HepG2 (cell line): ENCODE results near the gene SOX13. TPM values are rescaled to one million over a fixed set of nuclear protein-coding genes. Genes with fewer than 3 reads are reported as not detected.

Experiments used
- AKAP8 ChIP-seq: sonication (generic); formaldehyde crosslinking; IDR thresholded peaks from 2 replicates; pipeline ENCODE4 v1.5.1; 2020; ENCODE audit warnings: mild to moderate bottlenecking, missing genetic modification reagents
- ARID2 ChIP-seq: sonication (generic); formaldehyde crosslinking; IDR thresholded peaks from 2 replicates; pipeline ENCODE4 v1.8.1; 2022; ENCODE audit warnings: mild to moderate bottlenecking, missing genetic modification reagents, borderline replicate concordance
- ASH2L ChIP-seq: fragments of 300-600, 200-600 bp; sonication (generic); IDR thresholded peaks from 2 replicates; pipeline ENCODE4 v1.7.0; 2017; ENCODE audit warnings: low read depth, mild to moderate bottlenecking, moderate library complexity, mixed read lengths, low read length; ENCODE audit not compliant: insufficient read length
- ATM ChIP-seq: fragments of 450-650 bp; IDR thresholded peaks from 2 replicates; pipeline ENCODE4 v1.7.1; 2017; ENCODE audit warnings: mild to moderate bottlenecking, borderline replicate concordance
- CREB1 ChIP-seq, 2 experiments: fragments of 450-650 bp in 1 of 2; IDR thresholded peaks; 2 replicates each; pipeline ENCODE4 v1.6.1; 2016 to 2017; ENCODE audit warnings: control low read depth in 1 of 2, mild to moderate bottlenecking in 1 of 2, missing compliant biosample characterization in 1 of 2, missing genetic modification characterization in 1 of 2
- HNF4G ChIP-seq, 2 experiments: sonication (generic) in 1 of 2; formaldehyde crosslinking in 1 of 2; IDR thresholded peaks; 2 replicates each; pipeline versions ENCODE4 v1.4.0 to v1.6.1; 2011 to 2020; ENCODE audit warnings: borderline replicate concordance in 2 of 2, low read depth in 2 of 2, mild to moderate bottlenecking in 2 of 2, low read length in 1 of 2, missing genetic modification reagents in 1 of 2, moderate library complexity in 1 of 2
- MTF2 ChIP-seq: sonication (generic); formaldehyde crosslinking; IDR thresholded peaks from 2 replicates; pipeline ENCODE4 v1.5.0; 2020; ENCODE audit warnings: missing genetic modification reagents, borderline replicate concordance
- NKX3-1 ChIP-seq: sonication (generic); formaldehyde crosslinking; IDR thresholded peaks from 2 replicates; pipeline ENCODE4 v1.5.0; 2020; ENCODE audit warnings: missing genetic modification reagents
- RXRA ChIP-seq: sonication (generic); formaldehyde crosslinking; IDR thresholded peaks from 2 replicates; pipeline ENCODE4 v1.5.1; 2020; ENCODE audit warnings: missing genetic modification reagents
- SRF ChIP-seq: IDR thresholded peaks from 2 replicates; pipeline ENCODE4 v1.6.1; 2011; ENCODE audit warnings: mild to moderate bottlenecking, low read depth, low read length, moderate library complexity
- SRSF9 ChIP-seq: fragments of 200-400 bp; formaldehyde crosslinking; IDR thresholded peaks from 2 replicates; pipeline ENCODE4 v1.6.1; 2018; ENCODE audit warnings: borderline replicate concordance, mild to moderate bottlenecking, low read depth, low read length; ENCODE audit not compliant: insufficient read depth, poor library complexity, severe bottlenecking
- TAF1 ChIP-seq: sonication (generic); formaldehyde crosslinking; IDR thresholded peaks from 2 replicates; pipeline ENCODE4 v1.4.0; 2020; ENCODE audit warnings: missing genetic modification reagents
- ZNF670 ChIP-seq: sonication (generic); formaldehyde crosslinking; IDR thresholded peaks from 2 replicates; pipeline ENCODE4 v1.8.0; 2022; ENCODE audit warnings: mild to moderate bottlenecking, missing genetic modification reagents, borderline replicate concordance
- ZNF720 ChIP-seq: sonication (generic); formaldehyde crosslinking; IDR thresholded peaks from 2 replicates; pipeline ENCODE4 v1.4.0; 2020; ENCODE audit warnings: missing genetic modification reagents
- ZNF737 ChIP-seq: sonication (generic); formaldehyde crosslinking; IDR thresholded peaks from 2 replicates; pipeline ENCODE4 v1.5.0; 2020; ENCODE audit warnings: missing genetic modification reagents, mild to moderate bottlenecking, borderline replicate concordance
- polyA plus RNA-seq, 8 experiments: library from polyadenylated mRNA; depleted of rRNA in 3 of 8; stranded (reverse) in 7 of 8; unstranded in 1 of 8; fragments of >200 nt; fragmentation: Illumina TruSeq in 4 of 8; extraction: Trizol in 4 of 8; gene quantifications; 2 replicates each; pipeline versions ENCODE4 v1.2.1 to v1.2.3, GENCODE V29; 2011 to 2016; ENCODE audit warnings: low read depth in 4 of 8, missing spikeins in 1 of 8, mixed read lengths in 1 of 8; ENCODE audit not compliant: insufficient read depth in 1 of 8
- total RNA-seq, 5 experiments: library from RNA; depleted of rRNA; stranded (reverse); fragments of >200 nt; fragmentation: Illumina TruSeq; extraction: Trizol; gene quantifications; 2 replicates each; pipeline ENCODE4 v1.2.3, GENCODE V29; 2016; ENCODE audit warnings: low read depth in 1 of 5
- TF ChIP-seq, protein P1 (sequence below): sonication (generic); formaldehyde crosslinking; IDR thresholded peaks from 2 replicates; pipeline ENCODE4 v1.4.0; 2020; ENCODE audit warnings: mild to moderate bottlenecking, missing genetic modification reagents
- TF ChIP-seq, protein P2 (sequence below): sonication (generic); formaldehyde crosslinking; IDR thresholded peaks from 2 replicates; pipeline ENCODE4 v1.4.0; 2020; ENCODE audit warnings: missing genetic modification reagents

SOX13 gene
- total and polyA plus RNA-seq, 2 of the 13 experiments (the other 11 are each of a cell fraction or from before 2014, with no cell fraction given) = 13.3 to 15.8 TPM

GRCh38 chr1:204074274-204075138 lies 1.6 kb downstream of the SOX13 start (continued):
- no peak; the same call in 1 of the 2 replicates for TF ChIP-seq AKAP8
- TF ChIP-seq ZNF720 (CRISPR knock-in tag) = no peak
- TF ChIP-seq ZNF670 = no peak
- TF ChIP-seq, protein P1, sequence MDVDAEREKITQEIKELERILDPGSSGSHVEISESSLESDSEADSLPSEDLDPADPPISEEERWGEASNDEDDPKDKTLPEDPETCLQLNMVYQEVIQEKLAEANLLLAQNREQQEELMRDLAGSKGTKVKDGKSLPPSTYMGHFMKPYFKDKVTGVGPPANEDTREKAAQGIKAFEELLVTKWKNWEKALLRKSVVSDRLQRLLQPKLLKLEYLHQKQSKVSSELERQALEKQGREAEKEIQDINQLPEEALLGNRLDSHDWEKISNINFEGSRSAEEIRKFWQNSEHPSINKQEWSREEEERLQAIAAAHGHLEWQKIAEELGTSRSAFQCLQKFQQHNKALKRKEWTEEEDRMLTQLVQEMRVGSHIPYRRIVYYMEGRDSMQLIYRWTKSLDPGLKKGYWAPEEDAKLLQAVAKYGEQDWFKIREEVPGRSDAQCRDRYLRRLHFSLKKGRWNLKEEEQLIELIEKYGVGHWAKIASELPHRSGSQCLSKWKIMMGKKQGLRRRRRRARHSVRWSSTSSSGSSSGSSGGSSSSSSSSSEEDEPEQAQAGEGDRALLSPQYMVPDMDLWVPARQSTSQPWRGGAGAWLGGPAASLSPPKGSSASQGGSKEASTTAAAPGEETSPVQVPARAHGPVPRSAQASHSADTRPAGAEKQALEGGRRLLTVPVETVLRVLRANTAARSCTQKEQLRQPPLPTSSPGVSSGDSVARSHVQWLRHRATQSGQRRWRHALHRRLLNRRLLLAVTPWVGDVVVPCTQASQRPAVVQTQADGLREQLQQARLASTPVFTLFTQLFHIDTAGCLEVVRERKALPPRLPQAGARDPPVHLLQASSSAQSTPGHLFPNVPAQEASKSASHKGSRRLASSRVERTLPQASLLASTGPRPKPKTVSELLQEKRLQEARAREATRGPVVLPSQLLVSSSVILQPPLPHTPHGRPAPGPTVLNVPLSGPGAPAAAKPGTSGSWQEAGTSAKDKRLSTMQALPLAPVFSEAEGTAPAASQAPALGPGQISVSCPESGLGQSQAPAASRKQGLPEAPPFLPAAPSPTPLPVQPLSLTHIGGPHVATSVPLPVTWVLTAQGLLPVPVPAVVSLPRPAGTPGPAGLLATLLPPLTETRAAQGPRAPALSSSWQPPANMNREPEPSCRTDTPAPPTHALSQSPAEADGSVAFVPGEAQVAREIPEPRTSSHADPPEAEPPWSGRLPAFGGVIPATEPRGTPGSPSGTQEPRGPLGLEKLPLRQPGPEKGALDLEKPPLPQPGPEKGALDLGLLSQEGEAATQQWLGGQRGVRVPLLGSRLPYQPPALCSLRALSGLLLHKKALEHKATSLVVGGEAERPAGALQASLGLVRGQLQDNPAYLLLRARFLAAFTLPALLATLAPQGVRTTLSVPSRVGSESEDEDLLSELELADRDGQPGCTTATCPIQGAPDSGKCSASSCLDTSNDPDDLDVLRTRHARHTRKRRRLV = no peak
- peak; percentile 56; the same call in 1 of the 2 replicates for TF ChIP-seq RXRA
- peak; percentile 56 for TF ChIP-seq ASH2L
- peak; percentile 94 for TF ChIP-seq HNF4G (IDR thresholded peaks at IDR 0.05; ENCODE audit: borderline replicate concordance, low read depth, low read length)
- peak; percentile 88 for TF ChIP-seq HNF4G (CRISPR knock-in tag; IDR thresholded peaks at IDR 0.05; ENCODE audit: borderline replicate concordance, low read depth)
- TF ChIP-seq SRF = peak; percentile 23; the same call in 1 of the 2 replicates
- TF ChIP-seq ARID2 (CRISPR knock-in tag) = no peak
- TF ChIP-seq, protein P2, sequence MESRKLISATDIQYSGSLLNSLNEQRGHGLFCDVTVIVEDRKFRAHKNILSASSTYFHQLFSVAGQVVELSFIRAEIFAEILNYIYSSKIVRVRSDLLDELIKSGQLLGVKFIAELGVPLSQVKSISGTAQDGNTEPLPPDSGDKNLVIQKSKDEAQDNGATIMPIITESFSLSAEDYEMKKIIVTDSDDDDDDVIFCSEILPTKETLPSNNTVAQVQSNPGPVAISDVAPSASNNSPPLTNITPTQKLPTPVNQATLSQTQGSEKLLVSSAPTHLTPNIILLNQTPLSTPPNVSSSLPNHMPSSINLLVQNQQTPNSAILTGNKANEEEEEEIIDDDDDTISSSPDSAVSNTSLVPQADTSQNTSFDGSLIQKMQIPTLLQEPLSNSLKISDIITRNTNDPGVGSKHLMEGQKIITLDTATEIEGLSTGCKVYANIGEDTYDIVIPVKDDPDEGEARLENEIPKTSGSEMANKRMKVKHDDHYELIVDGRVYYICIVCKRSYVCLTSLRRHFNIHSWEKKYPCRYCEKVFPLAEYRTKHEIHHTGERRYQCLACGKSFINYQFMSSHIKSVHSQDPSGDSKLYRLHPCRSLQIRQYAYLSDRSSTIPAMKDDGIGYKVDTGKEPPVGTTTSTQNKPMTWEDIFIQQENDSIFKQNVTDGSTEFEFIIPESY (CRISPR knock-in tag) = no peak
- no peak for TF ChIP-seq ZNF737 (CRISPR knock-in tag)
- TF ChIP-seq ATM = no peak
- no peak for TF ChIP-seq SRSF9
- TF ChIP-seq NKX3-1 (CRISPR knock-in tag) = peak; percentile 40; the same call in 1 of the 2 replicates
- TF ChIP-seq MTF2 = no peak; the same call in 1 of the 2 replicates
- TF ChIP-seq CREB1 (IDR thresholded peaks at IDR 0.05) = no peak
- TF ChIP-seq CREB1 (CRISPR knock-in tag; IDR thresholded peaks at IDR 0.05) = no peak
- peak; percentile 57 for TF ChIP-seq TAF1 (CRISPR knock-in tag)
